ENCODE measurements around the gene ZBTB24. TPM values are rescaled to one million over a fixed set of nuclear protein-coding genes. Genes with fewer than 3 reads are reported as not detected.
A peak's percentile ranks its signal among the peaks of the same experiment; 100 is the strongest.

ZBTB24 gene
- total and polyA plus RNA-seq, 2 experiments from 2014 or later: 3.8 to 6.9 TPM

DNA sequence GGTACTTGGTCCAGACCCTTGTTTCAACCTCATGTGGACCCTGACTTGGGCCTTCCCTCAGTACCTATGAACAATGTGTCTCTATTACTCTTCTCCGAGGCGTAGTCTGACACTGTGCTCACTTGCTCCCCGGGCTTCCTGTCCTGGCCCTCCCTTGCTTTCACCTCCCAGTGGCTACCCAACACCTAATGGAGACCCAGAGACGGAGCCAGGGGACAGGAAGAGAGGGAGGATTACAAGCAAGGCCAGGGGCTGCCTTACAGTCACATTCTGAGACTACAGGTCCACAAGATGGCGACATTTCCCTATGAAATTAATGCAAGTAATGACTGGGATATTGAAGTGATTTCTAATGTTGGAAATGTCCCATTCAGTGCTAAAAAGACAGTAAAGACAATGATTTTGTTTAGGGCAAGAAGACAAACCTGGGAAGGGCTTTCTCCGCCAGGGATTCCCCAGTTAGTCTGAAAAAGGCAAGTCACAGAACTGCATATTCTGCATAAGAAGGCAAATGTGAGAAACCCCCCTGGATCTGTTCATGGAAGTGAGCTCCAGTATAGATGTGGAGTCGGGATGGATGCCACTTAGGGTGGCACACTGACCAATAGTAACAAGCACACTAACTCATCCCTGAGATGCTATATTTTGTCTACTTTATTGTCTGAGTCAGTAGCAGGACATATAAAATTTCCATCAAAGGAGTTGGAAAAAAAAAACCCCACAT is 44.0 kb upstream of the ZBTB24 start:
- no peaks in the 10 kb centered on the region for H3K9me3 ChIP-seq (ENCODE audit: low read depth)
- WGBS (ENCODE audit: low lambda C conversion rate, missing lambda C conversion rate): 49% methylated on average over 7 of the region's 7 CpGs
- H3K79me2 ChIP-seq: no peaks in the 10 kb centered on the region
- no peaks in the 10 kb centered on the region for H3K36me3 ChIP-seq (replicated peaks; ENCODE audit: insufficient read depth, low read depth)
- H2AFZ ChIP-seq: no peak overlapping the region
- H3K4me3 ChIP-seq: no peak overlapping the region
- no peak overlapping the region for H3K4me2 ChIP-seq
- peak; percentile 80 for DNase-seq (ENCODE audit: low spot score)
- TF ChIP-seq CTCF (IDR thresholded peaks at IDR 0.05; ENCODE audit: poor library complexity) (peak; percentile 73), EZH2 (IDR thresholded peaks at IDR 0.05; ENCODE audit: borderline replicate concordance) (no peak)
- H4K20me1 ChIP-seq (ENCODE audit: insufficient read depth, poor library complexity, severe bottlenecking): no peaks in the 10 kb centered on the region
- H3K4me1 ChIP-seq (ENCODE audit: insufficient read depth): no peaks in the 10 kb centered on the region
- no peak overlapping the region for H3K27ac ChIP-seq
- no peaks in the 10 kb centered on the region for H3K27me3 ChIP-seq
- no peaks in the 10 kb centered on the region for H3K9me2 ChIP-seq (replicated peaks; ENCODE audit: insufficient read depth)

- no peaks in the 10 kb centered on the region for H3K9me2 ChIP-seq (replicated peaks; ENCODE audit: insufficient read depth)
- H3K4me1 ChIP-seq (ENCODE audit: insufficient read depth): no peaks in the 10 kb centered on the region
- no peak overlapping the region for H3K4me2 ChIP-seq
- no peak overlapping the region for H2AFZ ChIP-seq
- TF ChIP-seq CTCF (IDR thresholded peaks at IDR 0.05; ENCODE audit: poor library complexity) (no peak), EZH2phosphoT487 (IDR thresholded peaks at IDR 0.05; ENCODE audit: low read depth, severe bottlenecking, unreplicated experiment) (no peak), EZH2 (IDR thresholded peaks at IDR 0.05; ENCODE audit: borderline replicate concordance) (no peak)
- H3K27ac ChIP-seq: no peak overlapping the region
- no peaks in the 10 kb centered on the region for H3K36me3 ChIP-seq (replicated peaks; ENCODE audit: insufficient read depth, low read depth)
- H3K4me3 ChIP-seq: no peak overlapping the region
- no peaks in the 10 kb centered on the region for H3K79me2 ChIP-seq
- no peak for DNase-seq (ENCODE audit: low spot score)
- no peaks in the 10 kb centered on the region for H4K20me1 ChIP-seq (ENCODE audit: insufficient read depth, poor library complexity, severe bottlenecking)
- H3K27me3 ChIP-seq: no peaks in the 10 kb centered on the region
- no peaks in the 10 kb centered on the region for H3K9me3 ChIP-seq (ENCODE audit: low read depth)
Measured at GRCh38 chr6:109524129-109524528, 41.1 kb upstream of the ZBTB24 start.

DNA sequence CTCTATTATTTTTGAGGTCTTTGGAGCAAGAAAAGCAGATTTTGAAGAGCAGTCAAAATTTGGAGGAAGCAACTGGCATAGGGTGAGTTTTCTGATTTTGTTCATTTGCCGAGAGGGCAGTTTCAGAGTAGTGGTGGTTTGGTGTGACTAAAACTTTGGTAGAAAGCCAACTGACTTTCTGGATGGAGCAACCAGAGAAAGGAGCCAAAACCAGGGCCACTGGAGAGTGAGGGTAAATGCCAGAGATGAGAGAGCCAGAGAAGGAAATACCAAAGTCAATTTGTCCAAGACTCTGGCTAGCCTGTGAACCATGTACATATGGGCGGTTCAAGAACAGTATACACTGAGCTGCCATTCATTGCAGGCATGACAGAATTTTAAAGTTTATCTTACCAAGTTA is 40.5 kb upstream of the ZBTB24 start:
- 97% methylated on average over 2 of the region's 2 CpGs for WGBS (ENCODE audit: low lambda C conversion rate, missing lambda C conversion rate)
- TF ChIP-seq CTCF (IDR thresholded peaks at IDR 0.05; ENCODE audit: poor library complexity) (no peak), EZH2 (IDR thresholded peaks at IDR 0.05; ENCODE audit: borderline replicate concordance) (no peak), EZH2phosphoT487 (IDR thresholded peaks at IDR 0.05; ENCODE audit: low read depth, severe bottlenecking, unreplicated experiment) (no peak)

More for the DNA sequence above, 40.5 kb upstream of the ZBTB24 start:
- H3K4me2 ChIP-seq: no peak overlapping the region
- H3K4me3 ChIP-seq: no peak overlapping the region
- no peaks in the 10 kb centered on the region for H3K79me2 ChIP-seq
- H2AFZ ChIP-seq: no peak overlapping the region
- H3K27me3 ChIP-seq: no peaks in the 10 kb centered on the region
- H3K4me1 ChIP-seq (ENCODE audit: insufficient read depth): no peaks in the 10 kb centered on the region
- H4K20me1 ChIP-seq (ENCODE audit: insufficient read depth, poor library complexity, severe bottlenecking): no peaks in the 10 kb centered on the region
- H3K9me3 ChIP-seq (ENCODE audit: low read depth): no peaks in the 10 kb centered on the region
- H3K36me3 ChIP-seq (replicated peaks; ENCODE audit: insufficient read depth, low read depth): no peaks in the 10 kb centered on the region
- H3K27ac ChIP-seq: no peak overlapping the region
- no peak for DNase-seq (ENCODE audit: low spot score)
- H3K9me2 ChIP-seq (replicated peaks; ENCODE audit: insufficient read depth): no peaks in the 10 kb centered on the region

All from hepatocyte (in vitro differentiated cells).